HepG2 (cell line): ENCODE results near the gene ZNF486. TPM values are rescaled to one million over a fixed set of nuclear protein-coding genes. Genes with fewer than 3 reads are reported as not detected.

Source experiments
- ATAC-seq: fragments of 200-7000 bp; cut with Tn5 transposase; 3 replicates; pipeline ENCODE4 v1.9.1; 2020; ENCODE audit warnings: mild to moderate bottlenecking, moderate library complexity
- BruUV-seq: library from RNA; stranded (reverse); fragments of 400-500 nt; replicated peaks from 2 replicates; lab custom pipeline; 2021; lab: Mats Ljungman, UMichigan
- CTCF ChIA-PET: fragments of 300-600 bp; formaldehyde crosslinking; extraction: SDS; loops from one replicate; lab custom pipeline; 2021; ENCODE audit warnings: low total read pairs, inconsistent platforms, low intra/inter-chr PET ratio; lab: Yijun Ruan, JAX
- POLR2A ChIA-PET: fragments of 350-600 bp; sonication (Branson Sonifier 250); formaldehyde crosslinking; loops from one replicate; lab custom pipeline; 2020; ENCODE audit warnings: antibody characterized with exemption, inconsistent platforms; lab: Yijun Ruan, JAX
- DNase-seq: peaks from one replicate; pipeline ENCODE4 v3.0.0-alpha.2; 2015; ENCODE audit warnings: low spot score
- FAIRE-seq: peaks from 3 replicates; lab custom pipeline; 2011; peaks lifted over from hg19 to GRCh38; lab: Jason Lieb, UNC
- H2AFZ ChIP-seq: one replicate; pipeline ENCODE4 v1.6.1; 2011; ENCODE audit warnings: low read length, inconsistent platforms
- H3K27ac ChIP-seq: fragments of 300-600 bp; 3 replicates; pipeline ENCODE4 v1.8.0; 2011; ENCODE audit warnings: mixed run types, mild to moderate bottlenecking, mixed read lengths, low read length, inconsistent platforms; ENCODE audit not compliant: insufficient read depth; ENCODE audit errors: extremely low read length
- H3K27me3 ChIP-seq, 2 experiments: fragments of 200-600 bp in 1 of 2; 2 replicates in 1 of 2; 3 replicates in 1 of 2; pipeline versions ENCODE4 v1.6.0 to v1.8.0; 2011; ENCODE audit warnings: low read length in 2 of 2, mild to moderate bottlenecking in 2 of 2, moderate library complexity in 2 of 2, inconsistent platforms in 1 of 2; ENCODE audit not compliant: insufficient read depth in 2 of 2, control insufficient read depth in 1 of 2
- H3K36me3 ChIP-seq, 2 experiments: fragments of 200-600 bp in 1 of 2; replicated peaks in 1 of 2; 2 replicates in 1 of 2; 3 replicates in 1 of 2; pipeline versions ENCODE4 v1.5.1 to v1.8.0; 2011; ENCODE audit warnings: low read length in 2 of 2, inconsistent platforms in 1 of 2; ENCODE audit not compliant: insufficient read depth in 2 of 2, control insufficient read depth in 1 of 2
- H3K4me1 ChIP-seq: 2 replicates; pipeline ENCODE4 v1.5.1; 2012; ENCODE audit warnings: low read length, inconsistent platforms; ENCODE audit not compliant: insufficient read depth
- H3K4me2 ChIP-seq: 2 replicates; pipeline ENCODE4 v1.6.0; 2011; ENCODE audit warnings: low read depth, low read length, inconsistent platforms
- H3K4me3 ChIP-seq, 3 experiments: fragments of 200-600 bp in 1 of 3; sonication (generic), shearing (Covaris generic) in 1 of 3; replicated peaks in 1 of 3; 2 replicates each; pipeline ENCODE4 v1.5.1; 2011 to 2016; ENCODE audit warnings: low read length in 3 of 3, inconsistent platforms in 2 of 3, low read depth in 2 of 3, mild to moderate bottlenecking in 2 of 3, control low read depth in 1 of 3, mixed read lengths in 1 of 3; ENCODE audit not compliant: insufficient read depth in 1 of 3
- H3K79me2 ChIP-seq: one replicate; pipeline ENCODE4 v1.6.1; 2011; ENCODE audit warnings: low read length, inconsistent platforms; ENCODE audit not compliant: insufficient read depth
- H3K9ac ChIP-seq: 2 replicates; pipeline ENCODE4 v1.6.0; 2011; ENCODE audit warnings: mild to moderate bottlenecking, low read depth, low read length, inconsistent platforms; ENCODE audit not compliant: insufficient read depth
- H3K9me3 ChIP-seq: 2 replicates; pipeline ENCODE4 v1.5.1; 2012; ENCODE audit warnings: mild to moderate bottlenecking, low read length
- H4K20me1 ChIP-seq: 2 replicates; pipeline ENCODE4 v1.6.0; 2011; ENCODE audit warnings: inconsistent platforms, mild to moderate bottlenecking, low read length, moderate library complexity; ENCODE audit not compliant: insufficient read depth
- HNF1B ChIP-seq: sonication (generic); formaldehyde crosslinking; IDR thresholded peaks from 2 replicates; pipeline ENCODE4 v1.5.1; 2020; ENCODE audit warnings: mild to moderate bottlenecking, moderate library complexity, missing genetic modification reagents
- KLF12 ChIP-seq: sonication (generic); formaldehyde crosslinking; IDR thresholded peaks from 2 replicates; pipeline ENCODE4 v1.4.0; 2020; ENCODE audit warnings: missing genetic modification reagents, borderline replicate concordance
- MAFK ChIP-seq, 2 experiments: IDR thresholded peaks in 1 of 2; conservative IDR thresholded peaks in 1 of 2; 2 replicates each; pipeline ENCODE4 v1.6.1; 2011; ENCODE audit warnings: improper control_type of control experiment in 2 of 2, low read length in 2 of 2
- MBD4 ChIP-seq: IDR thresholded peaks from 2 replicates; pipeline ENCODE4 v1.6.1; 2012; ENCODE audit warnings: low read length, inconsistent platforms, borderline replicate concordance
- SPEN ChIP-seq: sonication (generic); formaldehyde crosslinking; IDR thresholded peaks from 2 replicates; pipeline ENCODE4 v1.5.1; 2020; ENCODE audit warnings: low read depth, mild to moderate bottlenecking, missing genetic modification reagents
- TEAD2 ChIP-seq: sonication (generic); formaldehyde crosslinking; IDR thresholded peaks from 2 replicates; pipeline ENCODE4 v1.9.0; 2021; ENCODE audit warnings: missing genetic modification reagents
- ZBTB43 ChIP-seq: sonication (generic); formaldehyde crosslinking; conservative IDR thresholded peaks from 2 replicates; pipeline ENCODE4 v1.4.0; 2020; ENCODE audit warnings: missing genetic modification reagents
- WGBS: methylation state at CpG from one replicate; pipeline ENCODE4 v1.1.6; 2017; ENCODE audit warnings: low lambda C conversion rate; 5-methylcytosine and 5-hydroxymethylcytosine counted together
- in situ Hi-C: cut with HindIII; loops from 2 replicates; pipeline ENCODE4 v1.10.0; 2017; ENCODE audit warnings: low pct_unique_long_range_greater_than_20kb; ENCODE audit not compliant: extremely low pct_ligation_motif_present
- intact Hi-C: fragments of 100-400 bp; cut with micrococcal nuclease; formaldehyde crosslinking; loops from one replicate; pipeline ENCODE4 v1.10.0; 2022; ENCODE audit not compliant: unreplicated experiment
- polyA plus RNA-seq, 8 experiments: library from polyadenylated mRNA; depleted of rRNA in 3 of 8; stranded (reverse) in 7 of 8; unstranded in 1 of 8; fragments of >200 nt; fragmentation: Illumina TruSeq in 4 of 8; extraction: Trizol in 4 of 8; gene quantifications; 2 replicates each; pipeline versions ENCODE4 v1.2.1 to v1.2.3, GENCODE V29; 2011 to 2016; ENCODE audit warnings: low read depth in 4 of 8, missing spikeins in 1 of 8, mixed read lengths in 1 of 8; ENCODE audit not compliant: insufficient read depth in 1 of 8
- total RNA-seq, 5 experiments: library from RNA; depleted of rRNA; stranded (reverse); fragments of >200 nt; fragmentation: Illumina TruSeq; extraction: Trizol; gene quantifications; 2 replicates each; pipeline ENCODE4 v1.2.3, GENCODE V29; 2016; ENCODE audit warnings: low read depth in 1 of 5
- TF ChIP-seq, protein P1 (sequence below): sonication (generic); formaldehyde crosslinking; IDR thresholded peaks from 2 replicates; pipeline ENCODE4 v1.4.0; 2020; ENCODE audit warnings: missing genetic modification reagents

ZNF486 gene
- total and polyA plus RNA-seq, 2 of the 13 experiments (the other 11 are each of a cell fraction or from before 2014, with no cell fraction given): 0.70 to 2.1 TPM

- Histone ChIP-seq H3K27me3 (no peaks in the 10 kb centered on the region), H3K4me1 (no peaks in the 10 kb centered on the region), H3K9ac (no peak overlapping the region), H3K27ac (no peak overlapping the region), H3K9me3 (peaks cover 63% of the 10 kb centered on the region), H2AFZ (no peak overlapping the region), H3K4me2 (no peak overlapping the region), H3K4me3 (no peak overlapping the region), H3K79me2 (no peaks in the 10 kb centered on the region), H3K36me3 (no peaks in the 10 kb centered on the region), H4K20me1 (no peaks in the 10 kb centered on the region)
- DNase-seq (no peak), FAIRE-seq (no peak), ATAC-seq (no peak)
- in situ Hi-C loops (no loop called here), intact Hi-C loops (no loop called here)
- 63% methylated on average over 30 of the region's 36 CpGs for WGBS
- CTCF ChIA-PET: no interaction called here
- POLR2A ChIA-PET: no interaction called here
- BruUV-seq: no TSS peak
- no peak for TF ChIP-seq MBD4
- TF ChIP-seq ZBTB43: no peak
- TF ChIP-seq KLF12 (CRISPR knock-in tag): no peak
Measured at GRCh38 chr19:20237773-20238623, 71.0 kb downstream of the ZNF486 start.

DNA sequence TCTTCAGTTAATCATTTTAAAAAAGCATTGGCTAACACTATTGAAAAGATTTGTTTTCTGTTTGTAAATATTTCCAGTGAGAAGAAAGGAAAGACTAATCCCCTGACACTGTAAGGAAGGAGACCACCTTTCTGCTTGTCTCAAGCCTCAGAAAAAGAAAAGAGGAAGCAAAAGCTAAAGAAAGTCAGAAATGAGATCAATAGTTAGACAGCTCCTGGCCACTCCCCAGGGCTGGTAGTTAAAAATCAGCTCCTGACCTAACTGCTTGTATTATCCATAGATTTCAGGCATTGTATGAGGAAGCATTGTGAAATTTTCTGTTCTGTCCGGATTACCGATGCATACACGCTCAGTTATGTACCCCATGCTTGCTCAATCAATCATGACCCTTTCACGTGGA lies 76.6 kb downstream of the ZNF486 start:
- H4K20me1 ChIP-seq: no peaks in the 10 kb centered on the region
- H3K36me3 ChIP-seq: no peaks in the 10 kb centered on the region
- H3K79me2 ChIP-seq: no peaks in the 10 kb centered on the region
- H3K9me3 ChIP-seq: peaks cover 84% of the 10 kb centered on the region
- no peaks in the 10 kb centered on the region for H3K27me3 ChIP-seq
- no peak overlapping the region for H3K4me3 ChIP-seq
- ChIA-PET CTCF (no interaction called here), POLR2A (no interaction called here)
- intact Hi-C loops: no loop called here
- no peak overlapping the region for H3K4me2 ChIP-seq
- H3K4me1 ChIP-seq: no peaks in the 10 kb centered on the region
- no peak overlapping the region for H3K9ac ChIP-seq
- no peak for FAIRE-seq
- 5% methylated on average over 4 of the region's 4 CpGs for WGBS
- ATAC-seq: no peak
- H3K27ac ChIP-seq: no peak overlapping the region
- TF ChIP-seq HNF1B (CRISPR knock-in tag) (no peak), MAFK (conservative IDR thresholded peaks at IDR 0.05 in 1 of 2, IDR thresholded peaks at IDR 0.05 in 1 of 2; ENCODE audit: low read length in 2 of 2) (no peak), TEAD2 (no peak), SPEN (CRISPR knock-in tag) (no peak)
- TF ChIP-seq, protein P1, sequence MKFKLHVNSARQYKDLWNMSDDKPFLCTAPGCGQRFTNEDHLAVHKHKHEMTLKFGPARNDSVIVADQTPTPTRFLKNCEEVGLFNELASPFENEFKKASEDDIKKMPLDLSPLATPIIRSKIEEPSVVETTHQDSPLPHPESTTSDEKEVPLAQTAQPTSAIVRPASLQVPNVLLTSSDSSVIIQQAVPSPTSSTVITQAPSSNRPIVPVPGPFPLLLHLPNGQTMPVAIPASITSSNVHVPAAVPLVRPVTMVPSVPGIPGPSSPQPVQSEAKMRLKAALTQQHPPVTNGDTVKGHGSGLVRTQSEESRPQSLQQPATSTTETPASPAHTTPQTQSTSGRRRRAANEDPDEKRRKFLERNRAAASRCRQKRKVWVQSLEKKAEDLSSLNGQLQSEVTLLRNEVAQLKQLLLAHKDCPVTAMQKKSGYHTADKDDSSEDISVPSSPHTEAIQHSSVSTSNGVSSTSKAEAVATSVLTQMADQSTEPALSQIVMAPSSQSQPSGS (CRISPR knock-in tag): no peak
- no peak for DNase-seq
- BruUV-seq: no TSS peak
- in situ Hi-C loops: no loop called here
- no peak overlapping the region for H2AFZ ChIP-seq
